Measurements from ENCODE around the gene PLAC8L1.

Gene PLAC8L1

DNA sequence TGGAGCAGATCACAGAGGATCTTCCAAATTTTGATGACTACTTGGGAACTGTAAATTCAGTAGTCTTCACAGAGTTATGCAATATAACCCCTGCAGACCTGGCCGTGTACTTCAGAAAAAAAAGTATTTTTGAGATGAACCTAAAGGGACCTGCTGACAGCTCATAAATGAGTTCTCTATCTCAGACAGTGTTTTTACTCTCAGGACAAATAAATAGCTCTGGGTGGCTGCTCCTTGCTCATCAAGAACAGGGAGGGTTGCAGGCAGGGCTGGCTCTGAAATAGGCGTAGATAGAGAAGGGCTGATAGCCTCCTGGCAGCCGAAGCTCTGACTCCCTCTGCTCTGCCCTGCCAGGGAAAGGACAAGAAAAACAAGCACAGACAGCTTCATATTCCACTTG lies 64.8 kb downstream of the PLAC8L1 start:
- H3K27me3 ChIP-seq (ENCODE audit: insufficient read depth, low read depth, severe bottlenecking) = no peaks in the 10 kb centered on the region
- no peak overlapping the region for H3K27ac ChIP-seq
- H3K9me3 ChIP-seq (ENCODE audit: severe bottlenecking) = no peaks in the 10 kb centered on the region
- TF ChIP-seq, protein P1, sequence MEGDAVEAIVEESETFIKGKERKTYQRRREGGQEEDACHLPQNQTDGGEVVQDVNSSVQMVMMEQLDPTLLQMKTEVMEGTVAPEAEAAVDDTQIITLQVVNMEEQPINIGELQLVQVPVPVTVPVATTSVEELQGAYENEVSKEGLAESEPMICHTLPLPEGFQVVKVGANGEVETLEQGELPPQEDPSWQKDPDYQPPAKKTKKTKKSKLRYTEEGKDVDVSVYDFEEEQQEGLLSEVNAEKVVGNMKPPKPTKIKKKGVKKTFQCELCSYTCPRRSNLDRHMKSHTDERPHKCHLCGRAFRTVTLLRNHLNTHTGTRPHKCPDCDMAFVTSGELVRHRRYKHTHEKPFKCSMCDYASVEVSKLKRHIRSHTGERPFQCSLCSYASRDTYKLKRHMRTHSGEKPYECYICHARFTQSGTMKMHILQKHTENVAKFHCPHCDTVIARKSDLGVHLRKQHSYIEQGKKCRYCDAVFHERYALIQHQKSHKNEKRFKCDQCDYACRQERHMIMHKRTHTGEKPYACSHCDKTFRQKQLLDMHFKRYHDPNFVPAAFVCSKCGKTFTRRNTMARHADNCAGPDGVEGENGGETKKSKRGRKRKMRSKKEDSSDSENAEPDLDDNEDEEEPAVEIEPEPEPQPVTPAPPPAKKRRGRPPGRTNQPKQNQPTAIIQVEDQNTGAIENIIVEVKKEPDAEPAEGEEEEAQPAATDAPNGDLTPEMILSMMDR (IDR thresholded peaks at IDR 0.05; ENCODE audit: low read depth, low read length) = no peak
- DNase-seq = no peak
- H3K36me3 ChIP-seq = no peaks in the 10 kb centered on the region
- H3K4me3 ChIP-seq (ENCODE audit: low read depth, low read length) = no peak overlapping the region

DNA sequence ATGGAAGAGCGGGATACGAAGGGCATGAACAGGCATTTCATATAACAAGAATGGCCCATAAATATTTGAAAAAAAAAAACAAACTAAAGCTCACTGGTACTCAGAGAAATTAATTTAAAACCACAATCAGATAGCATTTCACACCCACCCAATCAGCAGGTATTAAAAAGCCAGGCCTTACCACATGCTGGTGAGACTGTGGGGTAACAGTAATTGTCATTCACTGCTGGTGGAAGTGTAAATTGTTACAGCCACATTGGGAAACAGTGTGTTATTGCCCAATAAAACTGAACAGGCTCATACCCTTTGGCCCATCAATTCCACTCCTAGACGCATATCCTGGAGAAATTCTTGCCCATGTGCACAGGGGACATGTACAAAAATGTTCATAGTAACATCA lies 66.0 kb downstream of the PLAC8L1 start:
- H3K27me3 ChIP-seq (ENCODE audit: insufficient read depth, low read depth, severe bottlenecking) = no peaks in the 10 kb centered on the region
- TF ChIP-seq, protein P1 (IDR thresholded peaks at IDR 0.05; ENCODE audit: low read depth, low read length) = no peak
- no peaks in the 10 kb centered on the region for H3K9me3 ChIP-seq (ENCODE audit: severe bottlenecking)
- no peak for DNase-seq
- no peak overlapping the region for H3K27ac ChIP-seq
- H3K4me3 ChIP-seq (ENCODE audit: low read depth, low read length) = no peak overlapping the region
- no peaks in the 10 kb centered on the region for H3K36me3 ChIP-seq

DNA sequence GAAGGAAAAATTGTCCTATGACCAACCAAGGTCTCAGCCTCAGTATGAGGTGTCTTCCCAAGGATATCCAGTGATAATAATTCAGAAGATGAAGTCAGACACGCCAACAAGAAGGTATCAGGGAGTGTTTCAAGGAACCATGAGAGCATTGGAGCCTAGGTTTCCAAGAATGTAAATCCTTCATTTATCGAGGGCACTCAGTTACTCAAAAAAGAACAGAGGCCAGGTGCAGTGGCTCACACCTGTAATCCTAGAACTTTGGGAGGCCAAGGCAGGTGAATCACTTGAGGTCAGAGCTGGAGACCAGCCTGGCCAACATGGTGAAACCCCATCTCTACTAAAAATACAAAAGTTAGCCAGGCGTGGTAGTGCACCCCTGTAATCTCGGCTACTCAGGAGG lies 70.8 kb downstream of the PLAC8L1 start:
- no peaks in the 10 kb centered on the region for H3K27me3 ChIP-seq (ENCODE audit: insufficient read depth, low read depth, severe bottlenecking)
- H3K36me3 ChIP-seq = no peaks in the 10 kb centered on the region
- H3K27ac ChIP-seq = no peak overlapping the region

More for the DNA sequence above, 70.8 kb downstream of the PLAC8L1 start:
- TF ChIP-seq, protein P1 (IDR thresholded peaks at IDR 0.05; ENCODE audit: low read depth, low read length) = no peak
- H3K9me3 ChIP-seq (ENCODE audit: severe bottlenecking) = no peaks in the 10 kb centered on the region
- DNase-seq = no peak
- no peak overlapping the region for H3K4me3 ChIP-seq (ENCODE audit: low read depth, low read length)

Data from WERI-Rb-1 (cell line).